ENCODE results near the gene CDK4.

CDK4 gene

DNA sequence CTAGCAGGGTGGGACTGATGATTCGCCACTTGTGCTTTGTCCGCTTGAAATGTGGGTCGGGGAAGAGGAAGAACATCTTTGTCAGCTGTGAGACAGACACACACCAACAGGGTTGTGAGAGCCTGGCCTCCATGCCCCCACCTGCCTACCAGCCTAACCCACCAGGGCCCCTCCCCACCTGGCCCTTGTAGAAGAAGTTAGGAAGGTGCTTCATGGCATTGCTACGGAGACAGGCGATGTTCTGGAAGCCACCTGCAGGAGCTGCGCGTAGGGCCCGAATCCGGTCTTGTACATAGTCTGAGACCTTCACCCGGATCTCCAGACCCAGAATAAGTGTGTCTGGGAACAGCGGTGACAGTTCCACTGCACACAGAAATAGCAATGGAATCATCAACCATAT lies 17.5 kb upstream of the CDK4 start:
- in situ Hi-C loops (cut with HindIII; ENCODE audit: low sequenced_read_pairs), result no loop called here
- no peak overlapping the region for H3K4me3 ChIP-seq (ENCODE audit: low read depth, low read length)
- TF ChIP-seq, protein P1, sequence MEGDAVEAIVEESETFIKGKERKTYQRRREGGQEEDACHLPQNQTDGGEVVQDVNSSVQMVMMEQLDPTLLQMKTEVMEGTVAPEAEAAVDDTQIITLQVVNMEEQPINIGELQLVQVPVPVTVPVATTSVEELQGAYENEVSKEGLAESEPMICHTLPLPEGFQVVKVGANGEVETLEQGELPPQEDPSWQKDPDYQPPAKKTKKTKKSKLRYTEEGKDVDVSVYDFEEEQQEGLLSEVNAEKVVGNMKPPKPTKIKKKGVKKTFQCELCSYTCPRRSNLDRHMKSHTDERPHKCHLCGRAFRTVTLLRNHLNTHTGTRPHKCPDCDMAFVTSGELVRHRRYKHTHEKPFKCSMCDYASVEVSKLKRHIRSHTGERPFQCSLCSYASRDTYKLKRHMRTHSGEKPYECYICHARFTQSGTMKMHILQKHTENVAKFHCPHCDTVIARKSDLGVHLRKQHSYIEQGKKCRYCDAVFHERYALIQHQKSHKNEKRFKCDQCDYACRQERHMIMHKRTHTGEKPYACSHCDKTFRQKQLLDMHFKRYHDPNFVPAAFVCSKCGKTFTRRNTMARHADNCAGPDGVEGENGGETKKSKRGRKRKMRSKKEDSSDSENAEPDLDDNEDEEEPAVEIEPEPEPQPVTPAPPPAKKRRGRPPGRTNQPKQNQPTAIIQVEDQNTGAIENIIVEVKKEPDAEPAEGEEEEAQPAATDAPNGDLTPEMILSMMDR (IDR thresholded peaks at IDR 0.05; ENCODE audit: low read depth, low read length, missing control alignments), result no peak
- DNase-seq (ENCODE audit: low read depth), result no peak

DNA sequence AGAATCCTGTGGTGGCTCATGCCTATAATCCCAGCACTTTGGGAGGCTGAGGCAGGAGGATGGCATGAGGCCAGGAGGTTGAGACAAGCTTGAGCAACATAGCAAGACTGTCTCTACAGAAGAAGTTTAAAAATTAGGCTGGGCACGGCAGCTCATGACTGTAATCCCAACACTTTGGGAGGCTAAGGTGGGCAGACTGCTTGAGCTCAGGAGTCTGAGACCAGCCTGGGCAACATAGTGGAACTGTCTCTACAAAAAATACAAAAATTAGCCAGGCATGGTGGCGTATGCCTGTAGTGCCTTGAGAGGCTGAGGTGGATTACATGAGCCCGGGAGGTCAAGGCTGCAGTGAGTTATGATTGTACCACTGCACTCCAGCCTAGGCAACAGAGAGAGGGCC lies 15.8 kb upstream of the CDK4 start:
- TF ChIP-seq, protein P1 (IDR thresholded peaks at IDR 0.05; ENCODE audit: low read depth, low read length, missing control alignments), result no peak
- in situ Hi-C loops (cut with HindIII; ENCODE audit: low sequenced_read_pairs), result no loop called here
- no peak for DNase-seq (ENCODE audit: low read depth)
- H3K4me3 ChIP-seq (ENCODE audit: low read depth, low read length), result no peak overlapping the region

DNA sequence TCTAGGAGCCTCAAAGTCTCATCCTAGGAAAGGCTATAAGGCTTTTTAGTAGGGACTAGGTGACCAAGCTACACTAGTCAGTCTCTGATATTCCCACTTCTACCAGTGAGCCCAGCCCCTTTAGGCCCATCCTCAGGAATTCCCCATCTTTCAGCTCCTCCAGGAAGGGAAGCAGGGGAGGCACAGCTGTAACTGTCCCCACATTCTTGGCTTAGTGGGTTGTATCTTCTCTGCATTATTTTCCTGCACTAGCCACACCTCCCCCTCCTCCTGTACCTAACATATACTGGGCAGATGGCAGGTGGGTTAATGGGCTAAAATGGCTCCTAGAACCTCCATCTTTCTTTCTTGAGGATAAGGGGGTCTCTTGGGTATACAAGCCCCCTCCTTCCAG lies 15.2 kb upstream of the CDK4 start:
- in situ Hi-C loops (cut with HindIII; ENCODE audit: low sequenced_read_pairs), result no loop called here
- no peak overlapping the region for H3K4me3 ChIP-seq (ENCODE audit: low read depth, low read length)
- TF ChIP-seq, protein P1 (IDR thresholded peaks at IDR 0.05; ENCODE audit: low read depth, low read length, missing control alignments), result no peak
- DNase-seq (ENCODE audit: low read depth), result no peak

DNA sequence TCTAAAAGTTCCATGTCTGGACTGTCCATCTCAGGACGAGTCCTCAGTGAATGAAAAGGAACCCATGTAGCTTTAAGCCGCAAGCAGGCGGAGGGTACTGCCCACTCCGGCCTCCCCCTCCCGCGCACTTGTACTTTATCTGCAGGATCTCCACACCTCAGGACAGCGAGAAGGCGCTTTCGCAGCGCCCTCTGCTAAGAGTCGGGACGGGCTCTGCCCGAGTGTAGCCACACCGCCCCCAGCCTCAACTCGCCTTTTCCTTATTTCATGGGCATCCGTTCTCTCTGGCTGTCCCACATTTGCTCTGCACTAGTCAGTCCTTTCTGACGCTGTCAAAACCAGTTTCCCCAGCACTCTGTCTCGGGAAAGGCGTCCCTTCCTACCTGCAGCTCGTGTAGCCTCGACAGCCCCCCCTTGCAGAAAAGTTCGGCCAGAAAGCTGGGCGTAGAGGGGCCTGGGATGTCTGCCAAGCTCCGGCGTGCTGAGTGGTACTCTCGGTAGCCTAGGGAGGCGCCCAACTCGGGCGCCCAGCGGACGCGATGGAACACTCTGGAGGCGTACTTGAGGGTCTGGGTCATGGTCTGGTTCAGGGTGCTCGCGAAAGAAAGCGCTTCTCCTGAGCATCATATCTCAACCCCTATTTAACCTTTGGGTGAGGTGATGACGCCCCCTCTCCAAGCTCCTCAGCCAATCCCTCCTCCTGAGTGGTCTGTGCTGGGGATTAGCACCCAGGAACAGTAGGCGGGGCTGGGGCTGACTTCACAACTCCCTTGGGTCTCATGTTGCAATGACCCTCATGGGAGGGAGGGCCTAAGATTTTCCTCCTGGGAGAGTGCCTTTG lies 14.6 kb upstream of the CDK4 start, which contains the start of gene CYP27B1:
Gene CYP27B1, minus strand, starts transcription at position 615 of the 841 bp plus-strand sequence. Its CDS starts 37 bp downstream, at position 578.
- DNase-seq (ENCODE audit: low read depth), result no peak
- peak within 1 kb of the TSS; percentile 9 for H3K4me3 ChIP-seq (ENCODE audit: low read depth, low read length)
- in situ Hi-C loops (cut with HindIII; ENCODE audit: low sequenced_read_pairs), result no loop called here
- TF ChIP-seq, protein P1 (IDR thresholded peaks at IDR 0.05; ENCODE audit: low read depth, low read length, missing control alignments), result no peak

DNA sequence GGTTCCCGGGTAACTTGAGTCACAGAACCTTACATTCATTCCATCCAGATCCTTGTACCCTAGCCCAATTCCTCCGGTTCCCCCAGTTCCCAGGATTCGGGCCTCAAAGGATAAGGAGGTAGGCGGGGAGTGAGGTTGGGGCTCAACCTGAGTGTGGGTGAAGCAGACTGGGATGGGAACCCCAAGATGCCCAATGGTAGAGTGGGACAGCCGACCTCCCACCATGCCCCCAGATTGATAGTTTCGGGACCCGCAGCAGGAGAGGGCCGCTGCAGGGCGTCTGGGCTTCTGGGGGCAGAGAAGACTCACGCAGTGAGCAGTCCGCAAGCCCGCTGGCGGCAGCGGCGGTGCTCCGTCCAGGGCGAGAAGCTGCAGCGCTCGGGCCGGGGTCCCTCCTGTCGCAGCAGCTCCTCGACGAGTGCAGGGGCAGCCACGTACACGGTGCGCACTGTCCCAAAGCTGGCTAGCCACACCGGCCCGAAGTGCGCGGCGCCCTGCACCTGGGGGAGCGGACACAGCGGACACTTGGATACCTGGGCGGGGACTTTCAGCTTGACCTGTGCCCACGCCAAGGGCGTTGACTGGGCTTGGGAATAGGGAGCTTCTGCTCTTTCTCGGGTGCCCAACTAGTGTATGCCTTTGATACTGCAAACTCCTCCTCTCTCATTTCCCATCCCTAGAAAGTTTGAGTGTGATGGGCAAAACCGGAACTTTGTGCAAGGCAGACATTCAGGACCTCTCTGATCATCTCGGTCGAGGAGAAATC lies 13.8 kb upstream of the CDK4 start:
- TF ChIP-seq, protein P1 (IDR thresholded peaks at IDR 0.05; ENCODE audit: low read depth, low read length, missing control alignments), result no peak
- peak overlapping the region; percentile 9 for H3K4me3 ChIP-seq (ENCODE audit: low read depth, low read length)
- DNase-seq (ENCODE audit: low read depth), result no peak
- in situ Hi-C loops (cut with HindIII; ENCODE audit: low sequenced_read_pairs), result no loop called here

DNA sequence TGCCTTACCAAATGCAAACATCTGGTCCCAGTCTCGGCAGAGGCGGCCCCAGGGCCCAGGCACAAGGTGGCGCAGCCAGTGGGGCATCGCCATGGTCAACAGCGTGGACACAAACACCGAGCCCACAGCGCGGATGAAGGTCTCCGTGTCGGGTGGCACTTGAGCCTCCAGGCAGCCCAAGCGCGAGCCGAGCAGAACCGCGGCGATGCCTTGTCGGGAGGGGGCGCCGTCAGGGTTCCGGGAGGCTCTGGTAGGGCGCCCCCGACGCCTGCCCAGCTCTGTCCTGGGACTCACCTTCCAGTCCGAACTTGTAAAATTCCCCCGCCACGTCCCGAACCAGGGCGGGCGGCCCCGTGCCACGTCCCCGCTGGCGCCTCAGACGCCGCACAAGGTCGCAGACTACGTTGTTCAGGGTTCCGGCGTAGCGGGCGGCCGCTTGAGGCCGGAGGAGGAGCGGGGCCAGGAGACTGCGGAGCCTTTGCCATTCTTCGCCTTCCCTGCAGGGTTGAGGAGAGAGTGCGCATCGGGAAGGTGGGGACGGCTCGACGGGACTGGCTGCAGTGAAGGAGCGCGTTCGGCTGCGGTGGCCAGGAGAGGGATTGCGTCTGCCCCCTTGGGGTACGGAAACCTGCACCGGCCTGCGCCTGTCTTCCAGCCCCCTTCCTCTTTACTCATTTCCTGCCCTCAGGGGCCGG lies 13.0 kb upstream of the CDK4 start:
- no peak for DNase-seq (ENCODE audit: low read depth)
- TF ChIP-seq, protein P1 (IDR thresholded peaks at IDR 0.05; ENCODE audit: low read depth, low read length, missing control alignments), result peak; percentile 22
- in situ Hi-C loops (cut with HindIII; ENCODE audit: low sequenced_read_pairs), result no loop called here
- peak overlapping the region; percentile 21 for H3K4me3 ChIP-seq (ENCODE audit: low read depth, low read length)

Measured in astrocyte of the cerebellum (primary cell).